Loucy (cell line): ENCODE data around the gene GALNT7.

ENCODE experiments used
- CTCF ChIP-seq: fragments of 200-600 bp; sonication (generic); conservative IDR thresholded peaks from 2 replicates; pipeline ENCODE4 v1.5.1; 2014; ENCODE audit warnings: mild to moderate bottlenecking, antibody characterized with exemption, low read length
- EZH2phosphoT487 ChIP-seq: fragments of 200-600 bp; IDR thresholded peaks from 2 replicates; pipeline ENCODE4 v1.6.1; 2018; ENCODE audit warnings: antibody characterized with exemption, mild to moderate bottlenecking, moderate library complexity, borderline replicate concordance

GRCh38 chr4:173261052-173261451 lies 92.4 kb downstream of the GALNT7 start:
- TF ChIP-seq CTCF (no peak), EZH2phosphoT487 (no peak)
